22Rv1 (cell line): ENCODE results near the gene SLC25A13.

ENCODE experiments used
- CTCF ChIP-seq: fragments of 450-650 bp; IDR thresholded peaks from 2 replicates; pipeline ENCODE4 v1.5.1; 2017; ENCODE audit warnings: mild to moderate bottlenecking
- ZFX ChIP-seq: fragments of 450-650 bp; IDR thresholded peaks from 2 replicates; pipeline ENCODE4 v1.6.1; 2017; ENCODE audit warnings: antibody characterized with exemption, borderline replicate concordance

GRCh38 chr7:96200740-96201139 lies 121.2 kb downstream of the SLC25A13 start:
- TF ChIP-seq CTCF, result no peak
- TF ChIP-seq ZFX, result no peak
